Measurements from ENCODE around the gene MAT2B. TPM values are rescaled to one million over a fixed set of nuclear protein-coding genes. Genes with fewer than 3 reads are reported as not detected.

MAT2B gene
- total RNA-seq, 2 experiments from 2014 or later, result 33.0 to 34.7 TPM

DNA sequence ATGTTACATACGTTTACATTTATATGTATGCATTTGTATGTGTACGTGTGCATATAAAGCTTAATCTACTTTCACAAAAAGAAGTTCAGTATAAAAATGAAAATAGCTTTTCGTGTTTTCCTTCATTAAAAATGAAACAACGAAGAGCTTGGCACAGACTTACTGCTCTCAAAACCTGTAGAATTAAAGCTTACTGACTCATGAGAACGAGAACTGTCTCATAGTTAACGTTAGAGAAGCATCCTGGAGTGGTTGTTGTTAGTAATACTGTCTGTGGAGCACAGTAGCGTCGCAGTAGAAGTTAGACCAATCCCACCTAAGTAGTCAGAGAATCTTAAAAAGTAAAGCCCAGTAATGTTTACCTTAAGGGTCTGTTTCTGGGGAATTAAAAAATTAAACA, 1.3 kb downstream of the MAT2B start:
- Mint-ChIP-seq H3K27ac (peak overlapping the region; percentile 99), H3K4me1 (ENCODE audit: low read depth) (peaks cover 64% of the 10 kb centered on the region), H3K27me3 (no peaks in the 10 kb centered on the region), H3K36me3 (ENCODE audit: low read depth) (peaks cover 46% of the 10 kb centered on the region), H3K4me3 (peak overlapping the region; percentile 98), H3K9me3 (no peaks in the 10 kb centered on the region)
- H3K4me1 ChIP-seq (ENCODE audit: insufficient read depth, low read length), result peaks cover 31% of the 10 kb centered on the region
- no peak for TF ChIP-seq CTCF (IDR thresholded peaks at IDR 0.05)
- DNase-seq (peak in 5 of 14 experiments; percentile 8 to 48 (median 34)), ATAC-seq (ENCODE audit: poor library complexity) (peak; percentile 16)
- no peaks in the 10 kb centered on the region for H3K9me3 ChIP-seq (ENCODE audit: control insufficient read depth in 1 of 2, insufficient read depth in 1 of 2, low read length in 2 of 2)
- H3K4me3 ChIP-seq (ENCODE audit: low read length), result peak overlapping the region; percentile 78
- ChIA-PET CTCF (no interaction called here), POLR2A (interaction anchor here (1.0 to 11.3 kb wide), 3 partner anchors 20 to 47 kb away, joined by 3 to 343 read pairs (median 24); partner anchors contain the start of genes HMMR and NUDCD2)
- H3K27me3 ChIP-seq (ENCODE audit: control insufficient read depth in 1 of 2, insufficient read depth in 2 of 2, low read length in 2 of 2), result no peaks in the 10 kb centered on the region
- peak overlapping the region; percentile 92 to 93 for H3K27ac ChIP-seq (ENCODE audit: low read depth in 1 of 2, low read length in 2 of 2)
- H3K36me3 ChIP-seq (ENCODE audit: insufficient read depth, low read length), result peaks cover 1% of the 10 kb centered on the region
- intact Hi-C loops (cut with DNase I, micrococcal nuclease), result no loop called here

GRCh38 chr5:163508753-163509152, 3.3 kb downstream of the MAT2B start:
- H3K4me3 Mint-ChIP-seq, result peak overlapping the region; percentile 98
- H3K36me3 Mint-ChIP-seq (ENCODE audit: low read depth), result peaks cover 66% of the 10 kb centered on the region
- H3K4me1 Mint-ChIP-seq (ENCODE audit: low read depth), result peaks cover 70% of the 10 kb centered on the region
- no peaks in the 10 kb centered on the region for H3K27me3 Mint-ChIP-seq
- Histone ChIP-seq H3K4me1 (ENCODE audit: insufficient read depth, low read length) (peaks cover 34% of the 10 kb centered on the region), H3K9me3 (ENCODE audit: control insufficient read depth in 1 of 2, insufficient read depth in 1 of 2, low read length in 2 of 2) (no peaks in the 10 kb centered on the region), H3K27me3 (ENCODE audit: control insufficient read depth in 1 of 2, insufficient read depth in 2 of 2, low read length in 2 of 2) (no peaks in the 10 kb centered on the region), H3K36me3 (ENCODE audit: insufficient read depth, low read length) (peaks cover 22% of the 10 kb centered on the region), H3K27ac (ENCODE audit: low read depth in 1 of 2, low read length in 2 of 2) (peak overlapping the region; percentile 92 to 93), H3K4me3 (ENCODE audit: low read length) (peak overlapping the region; percentile 78)
- TF ChIP-seq CTCF (IDR thresholded peaks at IDR 0.05), result no peak
- intact Hi-C loops (cut with DNase I, micrococcal nuclease), result no loop called here
- DNase-seq (no peak), ATAC-seq (ENCODE audit: poor library complexity) (no peak)
- ChIA-PET POLR2A (interaction anchor here (0.9 to 11.3 kb wide), 3 partner anchors 25 to 49 kb away, joined by 3 to 343 read pairs (median 3); partner anchors contain the start of genes HMMR and NUDCD2), CTCF (interaction anchor here (0.8 to 1.7 kb wide), 4 partner anchors 18 to 100 kb away, joined by 3 to 5 read pairs (median 4); partner anchors contain the start of genes HMMR and NUDCD2)
- H3K9me3 Mint-ChIP-seq, result no peaks in the 10 kb centered on the region
- H3K27ac Mint-ChIP-seq, result peak overlapping the region; percentile 99

DNA sequence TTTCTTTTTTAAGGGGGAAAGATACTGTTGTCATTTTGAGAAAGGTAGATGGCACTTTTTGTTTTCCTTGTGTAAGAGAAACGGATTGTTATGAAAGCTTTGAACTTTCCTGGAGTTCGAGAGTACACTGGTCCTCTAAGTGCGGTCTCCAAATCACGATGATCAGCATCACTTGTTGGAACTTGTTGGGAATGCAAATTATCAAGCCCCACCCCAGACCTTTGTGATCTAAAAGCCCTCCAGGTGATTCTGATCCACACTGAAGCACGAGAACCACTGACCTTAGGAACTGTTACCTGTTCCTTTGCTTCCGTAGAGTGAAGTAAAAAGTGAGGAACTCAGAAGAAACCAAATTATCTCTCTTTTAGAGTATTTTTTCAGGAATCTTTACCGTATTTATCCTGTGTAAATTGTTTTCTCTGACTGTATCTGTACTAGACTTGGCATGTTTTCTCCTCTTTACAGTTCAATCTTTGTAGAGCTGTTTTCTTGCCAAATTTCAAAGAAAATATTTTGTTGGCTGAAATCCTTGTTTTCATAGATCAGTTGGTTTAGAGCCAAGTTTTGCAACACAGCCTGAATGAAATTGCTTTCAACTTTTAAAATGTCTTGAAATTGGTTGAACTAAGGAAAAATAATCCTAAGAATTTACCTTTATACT, 4.0 kb downstream of the MAT2B start:
- Mint-ChIP-seq H3K27me3 (no peaks in the 10 kb centered on the region), H3K9me3 (no peaks in the 10 kb centered on the region), H3K4me1 (ENCODE audit: low read depth) (peaks cover 72% of the 10 kb centered on the region), H3K27ac (peak overlapping the region; percentile 99), H3K4me3 (peak overlapping the region; percentile 98), H3K36me3 (ENCODE audit: low read depth) (peaks cover 72% of the 10 kb centered on the region)
- DNase-seq (peak in 3 of 14 experiments; percentile 16 to 40 (median 29)), ATAC-seq (ENCODE audit: poor library complexity) (no peak)
- CTCF ChIA-PET, result interaction anchor here (1.7 kb wide), 1 partner anchor 51 kb away, joined by 4 read pairs; no protein-coding TSS in a partner anchor
- H3K9me3 ChIP-seq (ENCODE audit: control insufficient read depth in 1 of 2, insufficient read depth in 1 of 2, low read length in 2 of 2), result no peaks in the 10 kb centered on the region
- peak overlapping the region; percentile 92 to 93 for H3K27ac ChIP-seq (ENCODE audit: low read depth in 1 of 2, low read length in 2 of 2)
- POLR2A ChIA-PET, result interaction anchor here (0.9 to 11.3 kb wide), 2 partner anchors 25 to 49 kb away, joined by 3 to 343 read pairs; partner anchors contain the start of genes HMMR and NUDCD2
- H3K4me1 ChIP-seq (ENCODE audit: insufficient read depth, low read length), result peaks cover 33% of the 10 kb centered on the region
- H3K36me3 ChIP-seq (ENCODE audit: insufficient read depth, low read length), result peaks cover 28% of the 10 kb centered on the region
- no peaks in the 10 kb centered on the region for H3K27me3 ChIP-seq (ENCODE audit: control insufficient read depth in 1 of 2, insufficient read depth in 2 of 2, low read length in 2 of 2)
- no peak for TF ChIP-seq CTCF (IDR thresholded peaks at IDR 0.05)
- intact Hi-C loops (cut with DNase I, micrococcal nuclease), result no loop called here
- H3K4me3 ChIP-seq (ENCODE audit: low read length), result peak overlapping the region; percentile 78
